Measurements from ENCODE around the gene CETN2. TPM values are rescaled to one million over a fixed set of nuclear protein-coding genes. Genes with fewer than 3 reads are reported as not detected.

CETN2 gene
- total RNA-seq, 2 donors from 2014 or later: 19.0 to 20.4 TPM

DNA sequence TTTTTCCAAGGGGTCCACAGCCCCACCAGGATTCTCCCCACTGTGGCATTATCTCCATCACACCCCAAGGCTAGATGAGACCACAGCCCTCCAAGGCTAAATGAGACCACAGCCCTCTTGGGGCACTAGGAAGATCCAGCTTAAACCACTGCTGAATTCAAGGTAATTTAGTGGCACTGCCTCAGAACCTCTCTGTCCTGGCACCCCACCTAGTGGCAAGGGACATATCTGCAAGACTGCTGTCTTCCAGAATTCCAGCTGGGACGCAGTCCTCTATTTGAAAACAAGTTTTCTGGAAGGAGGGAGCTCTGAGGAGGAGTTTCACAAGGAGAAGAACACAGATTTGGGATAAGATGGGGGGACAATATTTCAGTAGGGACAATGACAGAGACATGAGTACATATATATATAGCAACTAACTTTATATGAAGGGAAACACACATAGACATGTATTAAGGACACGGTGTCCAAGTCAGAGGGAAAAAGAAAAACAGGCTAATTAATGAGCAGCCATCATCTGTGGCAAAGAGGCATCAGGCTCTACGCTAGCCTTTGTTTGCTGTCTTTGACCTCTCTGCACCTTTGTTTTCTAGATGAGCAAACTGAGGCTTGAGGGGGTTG, 9.3 kb downstream of the CETN2 start:
- DNase-seq: peak; percentile 44
- Histone ChIP-seq H3K27ac (no peak overlapping the region), H3K36me3 (no peaks in the 10 kb centered on the region), H3K9ac (ENCODE audit: low read depth in 2 of 2, low read length in 2 of 2) (no peak overlapping the region), H3K9me3 (no peaks in the 10 kb centered on the region), H3K4me3 (no peak overlapping the region), H3K4me1 (no peaks in the 10 kb centered on the region), H3K27me3 (no peaks in the 10 kb centered on the region)
- intact Hi-C loops (cut with DNase I): loop anchor here (5.0 to 10.0 kb wide), 2 partner anchors 176 to 1069 kb away; no protein-coding TSS in a partner anchor
- TF ChIP-seq, protein P1, sequence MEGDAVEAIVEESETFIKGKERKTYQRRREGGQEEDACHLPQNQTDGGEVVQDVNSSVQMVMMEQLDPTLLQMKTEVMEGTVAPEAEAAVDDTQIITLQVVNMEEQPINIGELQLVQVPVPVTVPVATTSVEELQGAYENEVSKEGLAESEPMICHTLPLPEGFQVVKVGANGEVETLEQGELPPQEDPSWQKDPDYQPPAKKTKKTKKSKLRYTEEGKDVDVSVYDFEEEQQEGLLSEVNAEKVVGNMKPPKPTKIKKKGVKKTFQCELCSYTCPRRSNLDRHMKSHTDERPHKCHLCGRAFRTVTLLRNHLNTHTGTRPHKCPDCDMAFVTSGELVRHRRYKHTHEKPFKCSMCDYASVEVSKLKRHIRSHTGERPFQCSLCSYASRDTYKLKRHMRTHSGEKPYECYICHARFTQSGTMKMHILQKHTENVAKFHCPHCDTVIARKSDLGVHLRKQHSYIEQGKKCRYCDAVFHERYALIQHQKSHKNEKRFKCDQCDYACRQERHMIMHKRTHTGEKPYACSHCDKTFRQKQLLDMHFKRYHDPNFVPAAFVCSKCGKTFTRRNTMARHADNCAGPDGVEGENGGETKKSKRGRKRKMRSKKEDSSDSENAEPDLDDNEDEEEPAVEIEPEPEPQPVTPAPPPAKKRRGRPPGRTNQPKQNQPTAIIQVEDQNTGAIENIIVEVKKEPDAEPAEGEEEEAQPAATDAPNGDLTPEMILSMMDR (IDR thresholded peaks at IDR 0.05): peak; percentile 45

DNA sequence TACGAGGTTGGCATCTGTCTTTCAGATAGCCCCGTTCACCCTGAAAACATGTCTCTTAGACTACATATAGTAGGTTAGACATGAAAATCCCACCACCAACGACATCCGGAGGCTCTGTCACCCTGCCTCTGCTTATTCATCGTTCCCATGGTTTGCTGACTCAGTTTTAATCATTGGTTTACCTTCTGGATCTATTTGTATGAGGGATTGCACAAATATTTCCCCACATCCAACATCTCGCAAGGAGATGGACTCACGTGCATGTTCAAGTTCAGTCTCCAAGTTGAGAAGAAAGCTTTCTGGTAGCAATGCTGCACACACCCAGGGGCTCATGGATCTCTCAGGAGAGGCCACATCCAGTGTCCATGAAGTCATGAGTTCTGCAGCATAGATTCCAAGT, 10.8 kb downstream of the CETN2 start:
- no peak overlapping the region for H3K9ac ChIP-seq (ENCODE audit: low read depth in 2 of 2, low read length in 2 of 2)
- H3K9me3 ChIP-seq: no peaks in the 10 kb centered on the region
- TF ChIP-seq, protein P1 (IDR thresholded peaks at IDR 0.05): no peak

DNA sequence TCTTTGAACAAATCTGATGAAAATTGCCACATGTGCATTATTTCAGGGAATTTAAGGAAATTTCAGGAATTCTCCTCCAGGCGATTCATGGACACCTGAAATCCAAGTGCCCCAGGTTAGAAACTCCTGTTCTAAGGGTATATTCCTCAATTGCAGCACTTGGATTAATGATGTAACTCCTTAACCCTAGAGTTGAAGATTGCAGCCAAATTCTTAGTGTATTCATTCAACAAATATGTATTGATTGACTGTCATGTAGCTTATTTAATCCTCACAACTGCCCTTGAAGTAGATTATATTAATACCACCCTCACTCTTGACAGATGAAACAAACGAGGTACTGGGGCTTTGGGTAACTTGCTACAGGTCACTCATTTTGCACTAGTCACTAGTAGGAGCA, 11.3 kb downstream of the CETN2 start:
- H3K27ac ChIP-seq: no peak overlapping the region
- intact Hi-C loops (cut with DNase I): no loop called here
- H3K4me1 ChIP-seq: no peaks in the 10 kb centered on the region
- H3K36me3 ChIP-seq: no peaks in the 10 kb centered on the region
- H3K4me3 ChIP-seq: no peak overlapping the region
- no peaks in the 10 kb centered on the region for H3K9me3 ChIP-seq
- TF ChIP-seq, protein P1 (IDR thresholded peaks at IDR 0.05): no peak
- H3K27me3 ChIP-seq: no peaks in the 10 kb centered on the region
- no peak for DNase-seq
- H3K9ac ChIP-seq (ENCODE audit: low read depth in 2 of 2, low read length in 2 of 2): no peak overlapping the region

More for the DNA sequence above, 10.8 kb downstream of the CETN2 start:
- Histone ChIP-seq H3K27me3 (no peaks in the 10 kb centered on the region), H3K4me1 (no peaks in the 10 kb centered on the region), H3K4me3 (no peak overlapping the region), H3K27ac (no peak overlapping the region), H3K36me3 (no peaks in the 10 kb centered on the region)
- DNase-seq: no peak
- intact Hi-C loops (cut with DNase I): loop anchor here (5.0 to 10.0 kb wide), 2 partner anchors 175 to 1067 kb away; no protein-coding TSS in a partner anchor

DNA sequence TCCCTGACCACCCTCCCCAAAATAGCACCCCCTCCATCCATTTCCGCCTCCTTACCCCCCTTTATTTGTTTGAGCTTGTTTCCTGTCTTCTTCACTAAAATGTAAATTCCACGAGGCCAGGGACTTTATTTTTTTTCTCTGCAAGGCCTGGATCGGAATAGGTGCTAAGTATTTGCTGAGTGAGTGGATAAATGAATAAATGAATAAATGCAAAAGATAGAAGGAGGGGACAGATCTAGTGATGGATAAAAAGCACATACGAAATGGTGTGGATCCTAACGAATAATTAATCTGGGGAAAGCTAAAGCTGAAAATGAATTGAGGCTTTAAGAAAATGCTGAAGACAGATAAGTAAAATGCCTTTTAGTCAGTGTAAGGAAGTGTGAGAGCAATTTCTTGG, 12.2 kb downstream of the CETN2 start:
- Histone ChIP-seq H3K36me3 (no peaks in the 10 kb centered on the region), H3K27ac (no peak overlapping the region), H3K4me1 (no peaks in the 10 kb centered on the region), H3K9me3 (no peaks in the 10 kb centered on the region), H3K4me3 (no peak overlapping the region), H3K9ac (ENCODE audit: low read depth in 2 of 2, low read length in 2 of 2) (no peak overlapping the region), H3K27me3 (no peaks in the 10 kb centered on the region)
- DNase-seq: no peak
- intact Hi-C loops (cut with DNase I): no loop called here
- TF ChIP-seq, protein P1 (IDR thresholded peaks at IDR 0.05): no peak

DNA sequence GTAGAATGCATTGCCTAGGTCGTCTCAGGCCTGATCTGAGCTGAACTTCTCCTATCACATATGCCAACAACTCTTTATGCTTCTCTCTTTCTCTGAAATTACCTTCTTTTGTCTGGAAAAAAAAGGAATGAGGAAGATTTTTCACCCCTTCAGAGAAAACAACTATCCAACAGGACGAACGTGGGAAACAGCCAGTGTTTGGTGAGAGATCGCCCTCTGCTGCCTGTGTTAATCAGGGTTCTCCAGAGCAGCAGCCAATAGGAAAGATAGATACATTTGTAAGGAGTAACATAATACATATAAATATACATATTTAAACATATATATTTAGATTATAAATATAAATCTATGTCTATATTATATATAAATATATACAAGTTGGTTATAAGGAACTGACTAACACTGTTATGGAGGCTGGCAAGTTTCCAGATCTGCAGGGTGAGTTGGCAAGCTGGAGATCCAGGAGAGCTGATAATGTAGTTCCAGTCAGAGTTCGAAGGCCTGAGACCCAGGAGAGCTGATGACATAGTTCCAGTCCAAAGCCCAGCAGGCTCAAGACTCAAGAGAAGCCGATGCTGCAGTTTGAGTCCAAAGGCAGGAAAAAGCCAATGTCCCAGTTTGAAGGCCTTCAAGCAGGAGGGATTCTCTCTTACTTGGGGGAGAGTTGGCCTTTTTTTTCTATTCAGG, 13.3 kb downstream of the CETN2 start:
- Histone ChIP-seq H3K9me3 (no peaks in the 10 kb centered on the region), H3K4me1 (no peaks in the 10 kb centered on the region), H3K27ac (no peak overlapping the region), H3K9ac (ENCODE audit: low read depth in 2 of 2, low read length in 2 of 2) (no peak overlapping the region), H3K36me3 (no peaks in the 10 kb centered on the region), H3K4me3 (no peak overlapping the region), H3K27me3 (no peaks in the 10 kb centered on the region)
- intact Hi-C loops (cut with DNase I): no loop called here
- TF ChIP-seq, protein P1 (IDR thresholded peaks at IDR 0.05): peak; percentile 22
- peak; percentile 27 for DNase-seq

All from colonic mucosa (tissue), 4 donors.